H9 (cell line): ENCODE data around the gene PYGO2. TPM values are rescaled to one million over a fixed set of nuclear protein-coding genes. Genes with fewer than 3 reads are reported as not detected.

Experiments used
- DNase-seq: peaks from one replicate; pipeline ENCODE4 v3.0.0-alpha.2; 2017
- H2AFZ ChIP-seq: one replicate; pipeline ENCODE4 v1.6.1; 2013; ENCODE audit warnings: mild to moderate bottlenecking, low read length, control low read depth, moderate library complexity
- H2AK5ac ChIP-seq: 2 replicates; pipeline ENCODE4 v1.6.1; 2013; ENCODE audit warnings: low read length, control low read depth, mixed read lengths; ENCODE audit not compliant: insufficient read length
- H2BK120ac ChIP-seq: one replicate; pipeline ENCODE4 v1.6.1; 2013; ENCODE audit warnings: low read depth, mild to moderate bottlenecking, low read length, control low read depth, inconsistent platforms; ENCODE audit not compliant: poor library complexity, severe bottlenecking
- H2BK12ac ChIP-seq: 2 replicates; pipeline ENCODE4 v1.6.1; 2013; ENCODE audit warnings: low read length, control low read depth, mixed read lengths, low read depth; ENCODE audit not compliant: insufficient read length
- H2BK15ac ChIP-seq: 2 replicates; pipeline ENCODE4 v1.6.1; 2013; ENCODE audit warnings: low read depth, low read length, control low read depth
- H2BK20ac ChIP-seq: one replicate; pipeline ENCODE4 v1.6.1; 2013; ENCODE audit warnings: low read depth, mild to moderate bottlenecking, low read length, control low read depth, inconsistent platforms; ENCODE audit not compliant: poor library complexity, severe bottlenecking
- H2BK5ac ChIP-seq: 2 replicates; pipeline ENCODE4 v1.6.1; 2013; ENCODE audit warnings: low read length, control low read depth, mixed read lengths; ENCODE audit not compliant: insufficient read length
- H3K14ac ChIP-seq: 2 replicates; pipeline ENCODE4 v1.6.1; 2013; ENCODE audit warnings: low read length, control low read depth; ENCODE audit not compliant: insufficient read depth
- H3K18ac ChIP-seq: 2 replicates; pipeline ENCODE4 v1.6.1; 2013; ENCODE audit warnings: low read depth, mild to moderate bottlenecking, mixed read lengths, low read length, control low read depth; ENCODE audit not compliant: insufficient read length
- H3K23ac ChIP-seq: 2 replicates; pipeline ENCODE4 v1.6.1; 2013; ENCODE audit warnings: low read length, control low read depth, mixed read lengths, low read depth; ENCODE audit not compliant: insufficient read length
- H3K23me2 ChIP-seq: 2 replicates; pipeline ENCODE4 v1.6.1; 2013; ENCODE audit warnings: low read depth, mild to moderate bottlenecking, mixed read lengths, low read length, control low read depth; ENCODE audit not compliant: insufficient read length, poor library complexity, severe bottlenecking
- H3K27ac ChIP-seq: 2 replicates; pipeline ENCODE4 v1.5.1; 2013; ENCODE audit warnings: low read length, control low read depth, mixed read lengths, low read depth; ENCODE audit not compliant: insufficient read length
- H3K27me3 ChIP-seq: 2 replicates; pipeline ENCODE4 v1.6.1; 2013; ENCODE audit warnings: low read length, control low read depth, inconsistent platforms; ENCODE audit not compliant: insufficient read depth
- H3K4ac ChIP-seq: 2 replicates; pipeline ENCODE4 v1.6.1; 2013; ENCODE audit warnings: low read depth, mild to moderate bottlenecking, control low read depth, inconsistent platforms, low read length, moderate library complexity
- H3K4me1 ChIP-seq: 2 replicates; pipeline ENCODE4 v1.6.1; 2013; ENCODE audit warnings: low read length, control low read depth, inconsistent platforms; ENCODE audit not compliant: insufficient read depth
- H3K4me2 ChIP-seq: 2 replicates; pipeline ENCODE4 v1.6.1; 2013; ENCODE audit warnings: low read length, control low read depth, mixed read lengths; ENCODE audit not compliant: insufficient read length, insufficient read depth
- H3K56ac ChIP-seq: 2 replicates; pipeline ENCODE4 v1.6.1; 2013; ENCODE audit warnings: low read depth, mild to moderate bottlenecking, mixed read lengths, low read length, control low read depth; ENCODE audit not compliant: insufficient read length
- H3K79me1 ChIP-seq: 2 replicates; pipeline ENCODE4 v1.6.1; 2013; ENCODE audit warnings: low read depth, mild to moderate bottlenecking, moderate library complexity, low read length, control low read depth, inconsistent platforms; ENCODE audit not compliant: insufficient read depth, poor library complexity, severe bottlenecking
- H3K79me2 ChIP-seq: 2 replicates; pipeline ENCODE4 v1.6.1; 2013; ENCODE audit warnings: low read length, control low read depth, inconsistent platforms; ENCODE audit not compliant: insufficient read depth
- H3K9ac ChIP-seq: 2 replicates; pipeline ENCODE4 v1.6.1; 2013; ENCODE audit warnings: low read length, control low read depth, mixed read lengths; ENCODE audit not compliant: insufficient read length; ENCODE audit errors: extremely low read depth
- H3K9me3 ChIP-seq: one replicate; pipeline ENCODE4 v1.6.1; 2013; ENCODE audit warnings: low read depth, low read length, inconsistent platforms; ENCODE audit not compliant: control insufficient read depth
- H3T11ph ChIP-seq: one replicate; pipeline ENCODE4 v1.6.1; 2013; ENCODE audit warnings: mild to moderate bottlenecking, low read length, control low read depth, inconsistent platforms
- H4K20me1 ChIP-seq: one replicate; pipeline ENCODE4 v1.6.1; 2013; ENCODE audit not compliant: control insufficient read depth, insufficient read length, insufficient read depth
- H4K5ac ChIP-seq: 2 replicates; pipeline ENCODE4 v1.6.1; 2013; ENCODE audit warnings: low read depth, mild to moderate bottlenecking, mixed read lengths, low read length, control low read depth; ENCODE audit not compliant: insufficient read length
- H4K8ac ChIP-seq: replicated peaks from 2 replicates; pipeline ENCODE4 v1.6.1; 2013; ENCODE audit warnings: low read length, control low read depth, mixed read lengths, low read depth; ENCODE audit not compliant: insufficient read length
- H4K91ac ChIP-seq: 2 replicates; pipeline ENCODE4 v1.6.1; 2013; ENCODE audit warnings: low read depth, mild to moderate bottlenecking, moderate library complexity, mixed read lengths, low read length, control low read depth; ENCODE audit not compliant: insufficient read length
- H3K27ac Mint-ChIP-seq, 3 experiments: 2 replicates in 2 of 3; 3 replicates in 1 of 3; pipeline ENCODE4 v1.8.0; 2020 to 2021; ENCODE audit warnings: mixed read lengths in 3 of 3, mild to moderate bottlenecking in 1 of 3, moderate library complexity in 1 of 3
- H3K27me3 Mint-ChIP-seq: 2 replicates; pipeline ENCODE4 v1.8.0; 2021; ENCODE audit warnings: low read depth, mild to moderate bottlenecking, moderate library complexity, mixed read lengths
- H3K36me3 Mint-ChIP-seq, 3 experiments: 2 replicates in 2 of 3; 3 replicates in 1 of 3; pipeline ENCODE4 v1.8.0; 2020 to 2021; ENCODE audit warnings: low read depth in 3 of 3, mixed read lengths in 3 of 3; ENCODE audit not compliant: insufficient read depth in 1 of 3
- H3K4me1 Mint-ChIP-seq, 2 experiments: 2 replicates each; pipeline ENCODE4 v1.8.0; 2020; ENCODE audit warnings: mixed read lengths in 2 of 2
- H3K4me3 Mint-ChIP-seq, 2 experiments: 2 replicates in 1 of 2; 3 replicates in 1 of 2; pipeline ENCODE4 v1.8.0; 2020 to 2021; ENCODE audit warnings: mild to moderate bottlenecking in 2 of 2, mixed read lengths in 2 of 2, moderate library complexity in 1 of 2
- H3K9me3 Mint-ChIP-seq, 2 experiments: 2 replicates in 1 of 2; 3 replicates in 1 of 2; pipeline ENCODE4 v1.8.0; 2020; ENCODE audit warnings: mild to moderate bottlenecking in 2 of 2, mixed read lengths in 2 of 2, moderate library complexity in 1 of 2
- CTCF ChIP-seq: fragments of 200-600 bp; sonication (generic); conservative IDR thresholded peaks from 3 replicates; pipeline ENCODE4 v1.8.0; 2021; ENCODE audit warnings: antibody characterized with exemption, mild to moderate bottlenecking
- WGBS: extraction: QIAGEN DNeasy Blood & Tissue Kit; methylation state at CpG from one replicate; pipeline ENCODE4 v1.1.7; 2013; ENCODE audit warnings: missing lambda C conversion rate, low lambda C conversion rate, mixed read lengths; ENCODE audit not compliant: insufficient read length; ENCODE audit errors: extremely low coverage; 5-methylcytosine and 5-hydroxymethylcytosine counted together
- total RNA-seq: library from RNA; stranded (reverse); gene quantifications from 2 replicates; pipeline ENCODE4 v1.2.1, GENCODE V29; 2021

PYGO2 gene
- total RNA-seq, 1 experiment from 2014 or later: 38.7 TPM

GRCh38 chr1:154923695-154924094 lies 37.9 kb downstream of the PYGO2 start:
- no peak overlapping the region for H3K9ac ChIP-seq
- no peaks in the 10 kb centered on the region for H3K79me2 ChIP-seq
- TF ChIP-seq CTCF: no peak
- no peak overlapping the region for H2BK5ac ChIP-seq
- no peak overlapping the region for H3K4me2 ChIP-seq
- H2BK15ac ChIP-seq: no peak overlapping the region
- Mint-ChIP-seq H3K9me3 (no peaks in the 10 kb centered on the region), H3K27me3 (no peaks in the 10 kb centered on the region), H3K4me3 (no peak overlapping the region), H3K36me3 (peaks cover 3 to 39% (median 25%) of the 10 kb centered on the region in 3 experiments; a peak in 6 of 7 replicates), H3K27ac (no peak overlapping the region), H3K4me1 (no peaks in the 10 kb centered on the region)
- no peak overlapping the region for H2BK20ac ChIP-seq
- no peak overlapping the region for H3T11ph ChIP-seq
- no peak overlapping the region for H3K18ac ChIP-seq
- no peak overlapping the region for H3K27ac ChIP-seq
- no peaks in the 10 kb centered on the region for H3K4me1 ChIP-seq
- no peak overlapping the region for H4K5ac ChIP-seq
- DNase-seq: no peak
- no peak overlapping the region for H3K14ac ChIP-seq
- WGBS: no CpG with 5 or more reads among the region's 3 CpGs
- H3K23me2 ChIP-seq: no peaks in the 10 kb centered on the region
- no peak overlapping the region for H4K91ac ChIP-seq
- no peak overlapping the region for H3K4ac ChIP-seq
- H3K9me3 ChIP-seq: no peaks in the 10 kb centered on the region
- no peak overlapping the region for H2BK120ac ChIP-seq
- H2BK12ac ChIP-seq: no peak overlapping the region
- H3K56ac ChIP-seq: no peak overlapping the region
- H3K79me1 ChIP-seq: no peaks in the 10 kb centered on the region
- no peak overlapping the region for H3K23ac ChIP-seq
- no peaks in the 10 kb centered on the region for H4K20me1 ChIP-seq
- H2AFZ ChIP-seq: no peak overlapping the region
- no peaks in the 10 kb centered on the region for H3K27me3 ChIP-seq
- no peak overlapping the region for H2AK5ac ChIP-seq
- no peak overlapping the region for H4K8ac ChIP-seq
